Stomach (tissue), 4 donors: ENCODE measurements around the gene SEC24C.

Source experiments
- EP300 ChIP-seq: sonication (generic); formaldehyde crosslinking; IDR thresholded peaks from one replicate; pipeline ENCODE4 v1.6.1; 2017; ENCODE audit warnings: antibody characterized with exemption
- TF ChIP-seq, protein P1 (sequence below), 7 experiments: fragments of 450-650 bp in 4 of 7; fragments of 200-600 bp in 3 of 7; sonication (generic) in 3 of 7; IDR thresholded peaks; one replicate each; pipeline ENCODE4 v1.5.1; 2016 to 2019; ENCODE audit warnings: antibody characterized with exemption in 7 of 7, control low read depth in 2 of 7, mild to moderate bottlenecking in 1 of 7

DNA sequence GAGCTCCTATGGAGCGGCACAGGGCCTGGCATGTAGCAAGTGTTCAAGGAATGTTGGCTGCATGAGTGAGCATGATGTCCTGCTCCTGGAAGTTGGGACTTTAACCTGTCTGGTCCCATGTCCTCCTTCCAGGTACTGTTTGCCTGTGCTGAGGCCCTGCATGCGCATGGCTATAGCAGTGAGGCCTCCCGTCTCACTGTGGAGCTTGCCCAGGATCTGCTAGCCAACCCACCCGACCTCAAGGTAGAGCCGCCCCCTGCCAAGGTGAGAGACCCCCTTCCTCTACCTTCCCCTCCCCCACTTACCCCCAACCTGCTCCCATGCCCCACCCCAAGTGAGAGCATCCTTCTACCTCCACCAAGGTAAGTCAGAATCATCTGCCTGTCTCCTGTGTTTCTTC is 49.3 kb downstream of the SEC24C start:
- TF ChIP-seq, protein P1, sequence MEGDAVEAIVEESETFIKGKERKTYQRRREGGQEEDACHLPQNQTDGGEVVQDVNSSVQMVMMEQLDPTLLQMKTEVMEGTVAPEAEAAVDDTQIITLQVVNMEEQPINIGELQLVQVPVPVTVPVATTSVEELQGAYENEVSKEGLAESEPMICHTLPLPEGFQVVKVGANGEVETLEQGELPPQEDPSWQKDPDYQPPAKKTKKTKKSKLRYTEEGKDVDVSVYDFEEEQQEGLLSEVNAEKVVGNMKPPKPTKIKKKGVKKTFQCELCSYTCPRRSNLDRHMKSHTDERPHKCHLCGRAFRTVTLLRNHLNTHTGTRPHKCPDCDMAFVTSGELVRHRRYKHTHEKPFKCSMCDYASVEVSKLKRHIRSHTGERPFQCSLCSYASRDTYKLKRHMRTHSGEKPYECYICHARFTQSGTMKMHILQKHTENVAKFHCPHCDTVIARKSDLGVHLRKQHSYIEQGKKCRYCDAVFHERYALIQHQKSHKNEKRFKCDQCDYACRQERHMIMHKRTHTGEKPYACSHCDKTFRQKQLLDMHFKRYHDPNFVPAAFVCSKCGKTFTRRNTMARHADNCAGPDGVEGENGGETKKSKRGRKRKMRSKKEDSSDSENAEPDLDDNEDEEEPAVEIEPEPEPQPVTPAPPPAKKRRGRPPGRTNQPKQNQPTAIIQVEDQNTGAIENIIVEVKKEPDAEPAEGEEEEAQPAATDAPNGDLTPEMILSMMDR (IDR thresholded peaks at IDR 0.05) = no peak
- TF ChIP-seq EP300 = no peak
